GM18505 (cell line): Measurements from ENCODE around the gene CES5A.
"Not testable (repeated sequence)": the region's sequence is repeated elsewhere in the genome, so short reads cannot be mapped to it uniquely, and the experiment has no call there.

Experiments
- ATAC-seq: cut with Tn5 transposase; IDR thresholded peaks from one replicate; pipeline ENCODE4 v1.9.1; 2021; ENCODE audit not compliant: unreplicated experiment
- POLR2A ChIP-seq: IDR thresholded peaks from 4 replicates; pipeline ENCODE4 v1.6.1; 2011; ENCODE audit warnings: borderline replicate concordance; ENCODE audit not compliant: insufficient read depth, insufficient read length; ENCODE audit errors: extremely low read depth

Gene CES5A

DNA sequence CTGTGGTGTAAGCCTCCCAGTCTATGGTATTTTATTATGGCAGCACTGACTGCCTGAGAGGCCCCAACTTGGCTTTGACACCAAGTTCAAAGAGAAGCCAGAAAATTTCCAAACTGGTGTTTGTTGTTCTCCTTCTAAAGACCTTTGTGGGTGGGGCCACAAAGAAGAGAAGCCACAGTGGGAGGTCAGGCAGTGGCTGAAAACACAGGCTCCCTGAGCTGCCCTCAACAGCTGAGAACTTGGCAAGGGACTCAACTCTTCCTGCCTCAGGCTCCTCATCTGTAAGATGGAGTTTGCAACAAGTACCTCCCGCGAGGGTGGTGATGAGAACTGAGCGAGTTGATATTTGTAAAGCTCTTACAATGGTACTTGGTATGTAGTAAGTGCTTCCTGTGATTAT is 18.2 kb downstream of the CES5A start:
- no peak for TF ChIP-seq POLR2A
- no peak for ATAC-seq

DNA sequence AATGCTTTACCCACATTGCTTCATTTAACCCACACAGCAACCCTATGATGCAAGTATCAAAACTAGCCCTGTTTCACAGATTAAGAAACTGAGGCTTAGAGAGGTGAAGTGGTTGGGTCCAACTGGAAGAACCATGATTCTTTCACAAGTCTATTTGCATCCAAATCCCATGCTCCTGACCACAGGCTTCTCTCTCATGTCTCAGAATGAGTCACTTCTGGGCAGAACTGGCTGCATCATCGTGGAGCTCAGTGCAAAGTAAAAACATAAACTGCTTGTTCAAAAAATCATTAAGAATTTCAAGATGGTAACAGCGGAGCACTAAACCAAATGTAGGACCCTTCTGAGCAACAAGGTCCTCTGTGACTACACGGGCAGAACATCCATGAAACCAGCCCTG is 22.1 kb downstream of the CES5A start:
- ATAC-seq, result no peak
- no peak for TF ChIP-seq POLR2A

- no peak for TF ChIP-seq POLR2A
- ATAC-seq, result no peak
These were observed 25.6 kb downstream of the CES5A start for GRCh38 chr16:55849536-55849935.

DNA sequence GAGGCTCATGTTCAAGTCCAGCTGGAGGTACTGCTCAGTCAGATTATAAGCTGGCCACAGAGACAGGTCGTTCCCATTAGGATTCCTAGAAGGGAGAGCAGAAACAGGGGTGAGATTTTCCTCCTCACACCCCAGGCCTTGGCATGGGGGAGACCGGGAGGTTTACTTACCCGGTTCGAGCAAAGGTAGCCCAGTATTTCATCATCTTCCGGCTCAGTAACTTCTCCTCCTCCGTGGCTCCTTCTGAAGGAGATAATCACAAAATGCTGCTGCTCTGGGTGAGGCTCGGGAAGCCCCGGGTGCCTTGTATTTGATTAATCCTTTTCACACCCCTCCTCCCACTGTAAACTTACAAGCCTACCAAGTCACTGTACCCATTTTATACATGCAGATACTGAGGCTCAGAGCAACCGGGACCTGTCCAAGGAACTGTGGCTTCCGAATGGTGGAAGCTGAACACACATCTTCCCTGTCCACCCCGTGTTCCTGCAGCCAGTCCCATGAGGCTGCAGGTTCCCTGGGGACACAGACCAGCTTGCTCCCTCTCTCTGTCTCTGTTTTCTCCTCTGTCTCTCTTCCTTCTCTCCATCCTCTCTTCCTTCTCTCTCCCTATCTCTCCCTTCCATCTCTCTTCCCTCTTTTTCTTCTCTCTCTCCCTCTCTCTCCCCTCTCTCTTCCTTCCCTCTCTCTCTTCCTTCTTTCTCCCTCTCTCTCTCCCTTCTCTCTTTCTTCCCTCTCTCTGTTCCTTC is 28.4 kb downstream of the CES5A start:
- no peak for ATAC-seq
- TF ChIP-seq POLR2A, result no peak

DNA sequence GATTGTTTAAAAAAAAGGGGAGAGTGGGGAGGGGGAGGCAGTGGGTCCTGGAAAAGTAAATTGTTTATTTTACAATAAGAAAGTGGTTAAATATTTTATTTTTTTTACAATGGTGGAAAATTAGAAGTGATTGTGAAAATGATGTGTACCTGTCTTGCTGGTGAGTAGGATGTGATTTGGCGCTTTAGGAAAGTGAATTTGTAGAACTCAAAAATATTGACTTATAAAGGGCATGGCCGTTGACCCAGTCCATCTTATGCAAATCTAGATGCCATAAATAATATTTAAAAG is 32.1 kb downstream of the CES5A start:
- ATAC-seq, result no peak
- TF ChIP-seq POLR2A, result no peak

- ATAC-seq, result no peak
- TF ChIP-seq POLR2A, result no peak
These were observed 32.6 kb downstream of the CES5A start for GRCh38 chr16:55842369-55843104.

GRCh38 chr16:55839115-55839514 is 36.1 kb downstream of the CES5A start:
- no peak for TF ChIP-seq POLR2A

GRCh38 chr16:55836158-55836611 is 39.0 kb downstream of the CES5A start:
- ATAC-seq, result no peak
- TF ChIP-seq POLR2A, result no peak

More at GRCh38 chr16:55839115-55839514, 36.1 kb downstream of the CES5A start:
- ATAC-seq, result no peak

GRCh38 chr16:55835581-55835980 is 39.6 kb downstream of the CES5A start:
- no peak for TF ChIP-seq POLR2A
- no peak for ATAC-seq

DNA sequence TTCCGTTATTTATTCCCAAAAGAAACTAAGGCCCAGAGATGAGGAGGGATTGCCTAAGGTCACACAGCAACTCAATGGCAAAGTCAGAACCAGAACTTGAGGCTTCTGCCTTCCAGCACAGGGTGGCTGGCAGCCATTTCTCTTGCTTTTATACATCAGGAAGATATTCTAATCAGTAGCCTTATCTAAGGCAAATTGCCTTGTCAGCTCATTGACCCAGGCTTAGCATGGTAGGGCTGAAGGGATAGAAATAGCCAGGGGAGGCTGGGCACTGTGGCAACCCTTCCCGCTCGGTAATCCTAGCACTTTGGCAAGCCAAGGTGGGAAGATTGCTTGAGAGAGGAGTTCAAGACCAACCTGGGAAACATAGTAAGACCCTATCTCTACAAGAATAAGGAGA is 40.0 kb downstream of the CES5A start:
- ATAC-seq, result not testable (repeated sequence)

GRCh38 chr16:55834049-55834448 is 41.1 kb downstream of the CES5A start:
- no peak for TF ChIP-seq POLR2A

GRCh38 chr16:55832773-55833691 is 42.1 kb downstream of the CES5A start, which contains the start of gene CES1:
TSS of gene CES1 (minus strand) at chr16:55833096. CDS start at chr16:55833055, 41 bp downstream.
- TF ChIP-seq POLR2A, result no peak
- no peak for ATAC-seq

More at GRCh38 chr16:55834049-55834448, 41.1 kb downstream of the CES5A start:
- peak; percentile 93 for ATAC-seq

DNA sequence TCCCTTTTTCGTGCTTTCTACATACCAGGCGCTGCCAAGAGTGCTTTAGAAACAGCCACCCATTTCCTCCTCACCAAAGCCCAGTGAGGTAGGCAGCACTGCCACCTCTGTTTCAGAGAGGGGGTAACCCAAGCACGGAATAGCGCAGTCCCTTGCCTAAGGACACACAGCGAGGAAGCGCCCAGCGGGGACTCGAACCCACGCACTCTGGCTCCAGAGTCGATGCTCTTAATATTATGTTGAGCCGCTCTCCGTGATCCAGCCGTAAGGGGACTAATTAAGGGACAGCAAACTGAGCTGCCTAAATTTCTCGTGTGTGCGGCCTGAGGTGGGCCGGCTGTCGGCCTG is 42.8 kb downstream of the CES5A start:
- no peak for ATAC-seq
- TF ChIP-seq POLR2A, result no peak

- TF ChIP-seq POLR2A, result no peak
- no peak for ATAC-seq
These were observed 44.4 kb downstream of the CES5A start for GRCh38 chr16:55830658-55831294.

- ATAC-seq, result not testable (repeated sequence)
These were observed 45.9 kb downstream of the CES5A start for GRCh38 chr16:55829232-55829631.
